PC-3 (cell line): ENCODE data around the gene KLHDC8A. TPM values are rescaled to one million over a fixed set of nuclear protein-coding genes. Genes with fewer than 3 reads are reported as not detected.

Experiments
- ATAC-seq: fragments of 200-7000 bp; cut with Tn5 transposase; 2 replicates; pipeline ENCODE4 v1.9.1; 2020; ENCODE audit warnings: mild to moderate bottlenecking, moderate library complexity
- BruUV-seq: library from RNA; stranded (reverse); fragments of 400-500 nt; replicated peaks from 2 replicates; lab custom pipeline; 2021; lab: Mats Ljungman, UMichigan
- CTCF ChIA-PET: fragments of 300-600 bp; sonication (Branson Sonifier 250); formaldehyde crosslinking; loops from one replicate; lab custom pipeline; 2022; ENCODE audit warnings: antibody characterized with exemption; lab: Charles Lee
- POLR2A ChIA-PET: fragments of 300-600 bp; sonication (Branson Sonifier 250); formaldehyde crosslinking; loops from one replicate; lab custom pipeline; 2022; ENCODE audit warnings: antibody characterized with exemption; ENCODE audit not compliant: unreplicated experiment; lab: Charles Lee
- DNase-seq: peaks from one replicate; pipeline ENCODE4 v3.0.0-alpha.2; 2015
- H2AFZ ChIP-seq: fragments of 300-600 bp; sonication (generic); 2 replicates; pipeline ENCODE4 v1.6.0; 2016; ENCODE audit warnings: antibody characterized with exemption, low read length
- H3F3A ChIP-seq: fragments of 300-600 bp; sonication (generic); one replicate; pipeline ENCODE4 v1.6.0; 2017; ENCODE audit warnings: antibody characterized with exemption, low read length, control low read depth, mild to moderate bottlenecking; ENCODE audit not compliant: unreplicated experiment
- H3K27ac ChIP-seq: fragments of 300-600 bp; sonication (generic); 2 replicates; pipeline ENCODE4 v1.5.1; 2016; ENCODE audit warnings: mild to moderate bottlenecking, low read length
- H3K27me3 ChIP-seq: fragments of 300-600 bp; sonication (generic); 2 replicates; pipeline ENCODE4 v1.6.1; 2016; ENCODE audit warnings: low read length, mixed read lengths
- H3K36me3 ChIP-seq: fragments of 300-600 bp; sonication (generic); 2 replicates; pipeline ENCODE4 v1.6.1; 2016; ENCODE audit warnings: low read depth, mixed run types, low read length, mixed read lengths
- H3K4me1 ChIP-seq: fragments of 300-600 bp; sonication (generic); 2 replicates; pipeline ENCODE4 v1.5.1; 2016; ENCODE audit warnings: low read length; ENCODE audit not compliant: insufficient read depth
- H3K4me2 ChIP-seq: fragments of 300-600 bp; sonication (generic); 2 replicates; pipeline ENCODE4 v1.6.0; 2016; ENCODE audit warnings: low read length
- H3K4me3 ChIP-seq: fragments of 300-600 bp; sonication (generic); 2 replicates; pipeline ENCODE4 v1.5.1; 2016; ENCODE audit warnings: mild to moderate bottlenecking, low read length, mixed read lengths
- H3K79me2 ChIP-seq: fragments of 300-600 bp; sonication (generic); 2 replicates; pipeline ENCODE4 v1.6.1; 2017; ENCODE audit warnings: low read length, mixed read lengths
- H3K9ac ChIP-seq: fragments of 300-600 bp; sonication (generic); 2 replicates; pipeline ENCODE4 v1.6.0; 2016; ENCODE audit warnings: mild to moderate bottlenecking, low read length
- H3K9me2 ChIP-seq: fragments of 300-600 bp; sonication (generic); replicated peaks from 2 replicates; pipeline ENCODE4 v1.6.1; 2016; ENCODE audit warnings: mixed run types, low read length, mixed read lengths
- H3K9me3 ChIP-seq: fragments of 300-600 bp; sonication (generic); 2 replicates; pipeline ENCODE4 v1.6.1; 2016; ENCODE audit warnings: low read length, mixed read lengths
- H4K20me1 ChIP-seq: fragments of 300-600 bp; sonication (generic); 2 replicates; pipeline ENCODE4 v1.6.1; 2016; ENCODE audit warnings: low read length, mixed read lengths
- CTCF ChIP-seq: fragments of 300-600 bp; sonication (generic); conservative IDR thresholded peaks from 2 replicates; pipeline ENCODE4 v1.5.1; 2017; ENCODE audit warnings: antibody characterized with exemption, low read depth, mild to moderate bottlenecking, low read length
- EZH2 ChIP-seq: fragments of 300-600 bp; sonication (generic); IDR thresholded peaks from one replicate; pipeline ENCODE4 v1.6.1; 2017; ENCODE audit warnings: antibody characterized with exemption, mild to moderate bottlenecking, low read length; ENCODE audit not compliant: unreplicated experiment
- EZH2phosphoT487 ChIP-seq: fragments of 300-600 bp; sonication (generic); IDR thresholded peaks from 2 replicates; pipeline ENCODE4 v1.6.1; 2018; ENCODE audit warnings: mild to moderate bottlenecking, antibody characterized with exemption, low read length, borderline replicate concordance
- intact Hi-C: fragments of 100-400 bp; cut with micrococcal nuclease; formaldehyde crosslinking; loops from 2 replicates; pipeline ENCODE4 v1.9.0; 2023
- total RNA-seq: library from RNA; depleted of rRNA; stranded (reverse); fragments of >200 nt; gene quantifications from 2 replicates; pipeline ENCODE4 v1.2.3, GENCODE V29; 2014

The KLHDC8A gene
- total RNA-seq, 1 experiment from 2014 or later, result not detected

GRCh38 chr1:205339197-205339702 lies 17.5 kb downstream of the KLHDC8A start:
- intact Hi-C loops, result no loop called here
- BruUV-seq, result no TSS peak

GRCh38 chr1:205338011-205338410 lies 18.7 kb downstream of the KLHDC8A start:
- ATAC-seq (no peak), DNase-seq (no peak)
- Histone ChIP-seq H3K4me1 (no peaks in the 10 kb centered on the region), H3K36me3 (no peaks in the 10 kb centered on the region; the same call in 1 of the 2 replicates), H3F3A (no peaks in the 10 kb centered on the region), H3K27ac (no peak overlapping the region), H3K9ac (no peak overlapping the region), H4K20me1 (no peaks in the 10 kb centered on the region), H3K9me2 (no peaks in the 10 kb centered on the region), H3K9me3 (no peaks in the 10 kb centered on the region), H3K4me2 (no peak overlapping the region), H3K27me3 (no peaks in the 10 kb centered on the region), H2AFZ (no peak overlapping the region), H3K79me2 (no peaks in the 10 kb centered on the region), H3K4me3 (no peak overlapping the region)
- POLR2A ChIA-PET, result no interaction called here
- intact Hi-C loops, result no loop called here
- CTCF ChIA-PET, result interaction anchor here (0.6 to 2.2 kb wide), 2 partner anchors 16 to 105 kb away, joined by 3 to 13 read pairs; no protein-coding TSS in a partner anchor
- no TSS peak for BruUV-seq
- TF ChIP-seq EZH2phosphoT487 (no peak), EZH2 (no peak), CTCF (no peak)

More at GRCh38 chr1:205339197-205339702, 17.5 kb downstream of the KLHDC8A start:
- no peaks in the 10 kb centered on the region for H4K20me1 ChIP-seq
- ATAC-seq (no peak), DNase-seq (no peak)
- H3K36me3 ChIP-seq, result no peaks in the 10 kb centered on the region; the same call in 1 of the 2 replicates
- no peaks in the 10 kb centered on the region for H3K9me3 ChIP-seq
- no peak overlapping the region for H3K4me3 ChIP-seq
- H3K4me2 ChIP-seq, result no peak overlapping the region
- POLR2A ChIA-PET, result no interaction called here
- no peaks in the 10 kb centered on the region for H3F3A ChIP-seq
- H3K9ac ChIP-seq, result no peak overlapping the region
- no peaks in the 10 kb centered on the region for H3K79me2 ChIP-seq
- TF ChIP-seq EZH2phosphoT487 (no peak), CTCF (no peak)
- peaks cover 3% of the 10 kb centered on the region; the same call in 1 of the 2 replicates for H3K4me1 ChIP-seq
- CTCF ChIA-PET, result no interaction called here
- peaks cover 3% of the 10 kb centered on the region for H3K27me3 ChIP-seq
- no peak overlapping the region for H2AFZ ChIP-seq
- no peak overlapping the region for H3K27ac ChIP-seq
- no peaks in the 10 kb centered on the region for H3K9me2 ChIP-seq

GRCh38 chr1:205337481-205337880 lies 19.2 kb downstream of the KLHDC8A start:
- ATAC-seq, result no peak
- intact Hi-C loops, result no loop called here

More at GRCh38 chr1:205337481-205337880, 19.2 kb downstream of the KLHDC8A start:
- no peaks in the 10 kb centered on the region for H3F3A ChIP-seq
- H2AFZ ChIP-seq, result no peak overlapping the region
- H3K9me3 ChIP-seq, result no peaks in the 10 kb centered on the region
- no peak for DNase-seq
- H3K9ac ChIP-seq, result no peak overlapping the region
- H3K36me3 ChIP-seq, result no peaks in the 10 kb centered on the region; the same call in 1 of the 2 replicates
- no peaks in the 10 kb centered on the region for H3K27me3 ChIP-seq
- no peaks in the 10 kb centered on the region for H4K20me1 ChIP-seq
- no peaks in the 10 kb centered on the region for H3K79me2 ChIP-seq
- TF ChIP-seq EZH2phosphoT487 (no peak), CTCF (no peak), EZH2 (no peak)
- H3K4me2 ChIP-seq, result no peak overlapping the region
- no peaks in the 10 kb centered on the region for H3K4me1 ChIP-seq
- ChIA-PET CTCF (interaction anchor here (0.6 to 2.2 kb wide), 2 partner anchors 17 to 105 kb away, joined by 3 to 13 read pairs; no protein-coding TSS in a partner anchor), POLR2A (no interaction called here)
- no TSS peak for BruUV-seq
- H3K9me2 ChIP-seq, result no peaks in the 10 kb centered on the region
- no peak overlapping the region for H3K4me3 ChIP-seq
- no peak overlapping the region for H3K27ac ChIP-seq
